ENCODE measurements around the gene EML4. TPM values are rescaled to one million over a fixed set of nuclear protein-coding genes. Genes with fewer than 3 reads are reported as not detected.

Gene EML4
- polyA plus RNA-seq, 1 of the 3 experiments (the other 2 are of a cell fraction): 35.0 TPM

GRCh38 chr2:42139101-42139500 is 30.1 kb upstream of the EML4 start:
- H3K9me3 ChIP-seq: no peaks in the 10 kb centered on the region
- no peaks in the 10 kb centered on the region for H3K9me2 ChIP-seq
- no peaks in the 10 kb centered on the region for H3K36me3 ChIP-seq (replicated peaks in 1 of 2; ENCODE audit: control insufficient read depth in 1 of 2, insufficient read depth in 2 of 2, low read length in 1 of 2)
- POLR2A ChIA-PET: no interaction called here
- H4K20me1 ChIP-seq (ENCODE audit: insufficient read depth): no peaks in the 10 kb centered on the region
- no peak overlapping the region; the same call in 1 of the 2 replicates for H3K4me2 ChIP-seq
- 78% methylated on average over 3 of the region's 3 CpGs for WGBS (ENCODE audit: low lambda C conversion rate)
- TF ChIP-seq CHD2 (IDR thresholded peaks at IDR 0.05; ENCODE audit: low read length, partially characterized antibody) (no peak), IRF3 (IDR thresholded peaks at IDR 0.05; ENCODE audit: low read depth, low read length) (no peak), MAX (IDR thresholded peaks at IDR 0.05; ENCODE audit: low read depth) (no peak), PBX3 (IDR thresholded peaks at IDR 0.05) (no peak), FOXM1 (IDR thresholded peaks at IDR 0.05; ENCODE audit: low read depth) (no peak), USF2 (IDR thresholded peaks at IDR 0.05; ENCODE audit: borderline replicate concordance, low read depth, low read length) (no peak), RCOR1 (IDR thresholded peaks at IDR 0.05; ENCODE audit: low read length) (no peak), REST (IDR thresholded peaks at IDR 0.05; ENCODE audit: low read depth, low read length) (no peak)
- H3K9ac ChIP-seq: no peak overlapping the region
- H3K4me1 ChIP-seq (ENCODE audit: control insufficient read depth in 1 of 2, insufficient read depth in 2 of 2, low read depth in 1 of 2, low read length in 1 of 2): peaks cover 50 to 56% of the 10 kb centered on the region in 2 experiments
- DNase-seq: no peak
- CTCF ChIA-PET: interaction anchor here (0.8 to 1.2 kb wide), 3 partner anchors 18 to 189 kb away, joined by 3 to 6 read pairs (median 3); no protein-coding TSS in a partner anchor
- no peak overlapping the region for H2AFZ ChIP-seq (ENCODE audit: low read depth)
- H3K27me3 ChIP-seq (ENCODE audit: insufficient read depth): no peaks in the 10 kb centered on the region
- H3F3A ChIP-seq (replicated peaks; ENCODE audit: insufficient read depth): peaks cover 52% of the 10 kb centered on the region
- peak overlapping the region; percentile 57 to 70 for H3K27ac ChIP-seq (ENCODE audit: low read depth in 2 of 2, low read length in 1 of 2)
- H3K79me2 ChIP-seq (ENCODE audit: insufficient read depth): no peaks in the 10 kb centered on the region
- H3K4me3 ChIP-seq (ENCODE audit: low read depth in 2 of 2, low read length in 1 of 2): no peak overlapping the region

GRCh38 chr2:42140496-42140895 is 28.7 kb upstream of the EML4 start:
- Histone ChIP-seq H4K20me1 (ENCODE audit: insufficient read depth) (no peaks in the 10 kb centered on the region), H3K27ac (ENCODE audit: low read depth in 2 of 2, low read length in 1 of 2) (peak overlapping the region in 1 of 2 experiments; percentile 93; a peak in 2 of 4 replicates), H3K9me3 (no peaks in the 10 kb centered on the region), H3K4me1 (ENCODE audit: control insufficient read depth in 1 of 2, insufficient read depth in 2 of 2, low read depth in 1 of 2, low read length in 1 of 2) (peaks cover 44 to 54% of the 10 kb centered on the region in 2 experiments), H3K36me3 (replicated peaks in 1 of 2; ENCODE audit: control insufficient read depth in 1 of 2, insufficient read depth in 2 of 2, low read length in 1 of 2) (no peaks in the 10 kb centered on the region), H3K27me3 (ENCODE audit: insufficient read depth) (no peaks in the 10 kb centered on the region), H3K9me2 (no peaks in the 10 kb centered on the region), H2AFZ (ENCODE audit: low read depth) (no peak overlapping the region), H3K9ac (no peak overlapping the region), H3K4me3 (ENCODE audit: low read depth in 2 of 2, low read length in 1 of 2) (no peak overlapping the region), H3K79me2 (ENCODE audit: insufficient read depth) (no peaks in the 10 kb centered on the region), H3K4me2 (no peak overlapping the region), H3F3A (replicated peaks; ENCODE audit: insufficient read depth) (peaks cover 51% of the 10 kb centered on the region)
- POLR2A ChIA-PET: no interaction called here
- 95% methylated on average over 2 of the region's 2 CpGs for WGBS (ENCODE audit: low lambda C conversion rate)
- TF ChIP-seq EP300 (IDR thresholded peaks at IDR 0.05; ENCODE audit: borderline replicate concordance in 1 of 2, low read depth in 1 of 2, low read length in 1 of 2) (peak in 1 of 2 experiments; percentile 28; a peak in 1 of 4 replicates), SIN3A (IDR thresholded peaks at IDR 0.05; ENCODE audit: borderline replicate concordance, low read depth, low read length) (no peak)
- DNase-seq: no peak
- CTCF ChIA-PET: interaction anchor here (1.1 to 1.8 kb wide), 2 partner anchors 8 to 46 kb away, joined by 3 to 13 read pairs; no protein-coding TSS in a partner anchor

All from SK-N-SH (cell line).